LNCAP (cell line): ENCODE measurements around the gene POMGNT2.

ENCODE experiments used
- CTCF ChIP-seq: fragments of 450-650 bp; IDR thresholded peaks from 2 replicates; pipeline ENCODE4 v1.5.1; 2017; ENCODE audit warnings: mild to moderate bottlenecking

The POMGNT2 gene

GRCh38 chr3:43030162-43030935 is 75.5 kb downstream of the POMGNT2 start:
- TF ChIP-seq CTCF = no peak
